ENCODE data around the gene PLEKHH1.
"Not testable (repeated sequence)": the region's sequence is repeated elsewhere in the genome, so short reads cannot be mapped to it uniquely, and the experiment has no call there.

PLEKHH1 gene

GRCh38 chr14:67536087-67536486 lies 3.0 kb downstream of the PLEKHH1 start:
- DNase-seq = no peak

DNA sequence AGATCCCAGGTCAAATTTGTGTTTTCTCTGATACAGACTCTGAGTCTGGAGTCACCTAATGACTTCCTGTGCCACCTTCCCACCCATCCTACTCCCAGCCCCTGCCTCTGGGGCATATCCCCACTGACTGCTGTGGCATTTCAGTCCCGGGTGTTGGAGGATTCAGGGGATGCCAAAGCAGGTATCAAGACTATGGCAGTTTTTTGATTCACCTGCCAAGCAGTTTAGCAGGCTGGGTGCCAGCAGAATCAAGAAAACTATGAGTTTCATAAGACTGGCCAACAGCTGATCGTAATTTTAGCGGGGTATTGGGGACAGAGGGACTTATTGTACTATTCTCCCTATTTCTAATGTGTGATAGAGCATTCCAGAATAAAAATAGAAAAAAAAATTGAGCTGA lies 4.6 kb downstream of the PLEKHH1 start:
- no peak for DNase-seq

DNA sequence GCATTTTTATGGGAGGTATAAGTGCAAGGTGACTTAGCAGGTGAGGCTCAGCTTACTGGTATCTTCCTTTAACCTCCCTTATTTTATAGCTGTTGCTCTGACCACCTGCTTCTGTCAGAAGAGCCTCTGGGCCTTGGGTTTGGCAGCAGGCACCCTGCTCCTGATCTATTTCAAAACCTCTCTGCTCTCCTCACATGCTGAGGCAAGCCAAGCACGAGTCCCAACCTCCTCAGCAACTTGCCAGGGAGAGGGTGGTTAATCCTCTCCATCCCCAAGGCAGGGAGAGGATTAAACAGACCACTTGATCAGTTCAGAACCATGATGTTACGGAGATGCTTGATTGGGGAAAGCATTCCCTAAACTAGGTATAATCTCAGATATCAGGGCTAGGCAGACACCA lies 5.4 kb downstream of the PLEKHH1 start:
- DNase-seq = no peak

DNA sequence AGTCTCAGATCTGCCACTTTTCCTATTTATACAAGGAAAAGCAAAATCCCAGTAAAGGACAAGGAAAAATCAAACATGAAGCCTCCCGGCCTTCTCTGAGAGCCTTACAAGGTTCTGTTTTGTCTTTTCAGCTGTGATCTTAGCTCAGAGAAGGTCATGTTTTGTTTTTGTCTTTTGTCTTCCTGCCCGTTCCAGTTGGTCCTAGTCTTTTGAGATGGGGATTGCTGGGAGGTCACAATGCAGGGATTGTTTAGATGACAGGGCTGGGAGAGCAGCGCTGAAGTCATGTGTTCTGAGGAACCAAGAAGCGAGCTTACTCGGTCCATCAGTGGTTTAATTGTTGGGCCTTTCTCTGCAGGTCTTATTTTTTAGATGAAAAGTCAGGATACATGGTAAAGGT lies 6.0 kb downstream of the PLEKHH1 start:
- DNase-seq = no peak

DNA sequence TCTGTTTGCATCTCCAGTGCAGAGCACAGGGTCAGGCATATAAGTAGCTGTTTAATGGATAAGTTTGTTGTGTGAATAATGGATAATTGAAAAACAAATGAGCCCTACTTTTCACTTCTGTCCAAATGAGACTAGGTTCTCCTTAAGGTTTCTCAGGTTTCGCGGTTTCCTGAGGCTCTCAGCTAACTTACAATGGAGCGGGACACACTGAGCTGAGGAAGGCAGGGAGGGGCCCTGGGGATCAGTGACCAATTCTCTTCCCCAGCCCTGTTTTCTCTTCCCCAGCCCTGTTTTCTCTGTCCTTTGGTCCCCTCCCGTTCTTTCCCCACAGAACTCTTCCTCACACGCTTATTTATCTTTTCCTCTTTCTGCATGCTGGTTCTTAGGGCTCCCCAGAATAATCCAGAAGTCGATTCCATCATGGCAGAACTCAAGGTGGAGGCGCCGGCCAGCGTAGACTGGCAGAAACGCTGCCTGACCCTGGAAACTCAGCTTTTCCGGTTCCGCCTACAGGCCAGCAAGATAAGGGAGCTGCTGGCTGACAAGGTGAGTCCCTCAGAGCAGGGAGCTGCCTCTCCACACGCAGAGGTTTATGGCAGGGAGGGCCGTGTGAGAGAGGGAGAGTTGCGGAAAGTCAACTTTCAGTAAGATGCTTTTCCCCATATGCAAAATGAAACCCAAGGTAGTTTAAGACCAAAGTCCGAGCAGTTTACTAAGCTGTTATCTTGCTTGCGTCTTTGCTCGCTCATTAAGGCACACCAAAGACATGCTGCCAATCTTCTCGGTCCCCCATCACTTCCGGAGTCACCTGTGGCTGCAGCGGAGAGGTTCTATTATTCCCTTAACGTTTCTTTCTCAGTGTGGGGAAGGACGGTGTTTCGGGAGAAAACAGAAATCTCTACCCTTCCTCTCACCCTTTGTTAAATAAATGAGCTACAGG lies 8.6 kb downstream of the PLEKHH1 start:
- DNase-seq = no peak

- DNase-seq = not testable (repeated sequence)
These were observed 9.5 kb downstream of the PLEKHH1 start for GRCh38 chr14:67542620-67543019.

- no peak for DNase-seq
These were observed 11.5 kb downstream of the PLEKHH1 start for GRCh38 chr14:67544590-67544989.

DNA sequence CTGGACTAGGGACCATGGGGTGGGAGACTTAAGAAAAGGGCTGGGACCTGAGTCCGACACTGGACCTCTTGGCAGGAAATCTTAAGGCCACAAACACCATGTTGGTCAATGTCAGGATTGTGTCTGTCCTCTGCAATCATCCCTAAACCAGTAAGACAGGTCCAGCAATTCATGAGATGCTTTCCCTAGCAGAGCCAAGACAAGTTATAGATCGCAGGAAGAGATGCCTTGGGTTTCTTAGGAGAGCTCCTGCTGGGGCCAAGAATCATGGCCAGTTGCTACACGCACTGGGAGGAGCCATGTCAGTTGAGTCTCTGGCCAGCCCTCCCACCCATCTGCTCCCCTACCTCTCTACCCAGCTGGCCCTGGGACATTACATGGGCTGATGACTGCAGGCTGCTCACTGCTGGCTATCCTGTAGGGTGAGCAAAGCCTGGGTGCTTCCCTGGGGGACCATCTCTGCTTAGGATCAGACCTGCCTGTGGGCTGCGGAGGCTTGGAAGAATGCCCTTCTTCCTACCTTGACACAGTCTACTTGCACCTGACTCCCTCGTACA lies 14.2 kb downstream of the PLEKHH1 start:
- no peak for DNase-seq

- no peak for DNase-seq
These were observed 16.6 kb downstream of the PLEKHH1 start for GRCh38 chr14:67549734-67550133.

DNA sequence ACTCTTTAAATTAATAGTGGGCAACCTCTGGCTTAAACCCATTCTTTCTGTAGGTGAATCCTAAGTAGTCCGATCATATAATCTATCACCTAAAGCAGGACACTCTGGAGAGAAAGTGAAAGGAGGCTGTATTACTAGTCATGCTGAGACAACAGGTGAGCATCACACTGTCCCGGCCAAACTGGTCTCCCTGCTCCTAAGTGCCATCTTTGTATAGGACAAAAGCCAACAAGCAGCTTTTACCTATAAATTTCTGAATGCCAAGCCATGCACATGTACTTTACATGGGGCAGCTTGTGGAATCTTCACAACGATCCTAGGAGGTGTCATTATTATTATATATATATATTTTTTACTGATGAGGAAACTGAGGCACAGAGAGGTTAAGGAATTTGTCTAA lies 18.0 kb downstream of the PLEKHH1 start:
- no peak for DNase-seq

DNA sequence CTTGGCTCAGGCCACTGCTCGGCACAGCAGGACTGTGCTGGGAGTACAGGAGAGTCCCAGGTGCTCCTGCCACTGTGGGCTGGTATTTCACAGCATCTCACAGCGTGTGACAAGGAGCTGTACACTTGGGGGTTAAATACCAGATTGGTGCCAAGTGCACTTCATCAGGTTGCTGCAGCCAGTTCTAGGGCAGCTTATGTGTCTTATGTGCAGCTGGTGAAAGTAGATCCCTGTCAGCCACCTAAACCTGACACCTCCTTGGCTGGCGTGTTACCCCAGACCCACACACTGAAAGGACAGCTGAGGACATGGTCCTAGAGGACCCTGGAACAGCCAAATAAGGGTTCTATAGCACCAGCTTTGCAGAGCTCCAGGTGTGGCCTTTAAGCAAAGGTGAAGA lies 18.9 kb downstream of the PLEKHH1 start:
- DNase-seq = no peak

- DNase-seq = no peak
These were observed 20.5 kb downstream of the PLEKHH1 start for GRCh38 chr14:67553547-67553946.

GRCh38 chr14:67554341-67554740 lies 21.3 kb downstream of the PLEKHH1 start:
- no peak for DNase-seq

DNA sequence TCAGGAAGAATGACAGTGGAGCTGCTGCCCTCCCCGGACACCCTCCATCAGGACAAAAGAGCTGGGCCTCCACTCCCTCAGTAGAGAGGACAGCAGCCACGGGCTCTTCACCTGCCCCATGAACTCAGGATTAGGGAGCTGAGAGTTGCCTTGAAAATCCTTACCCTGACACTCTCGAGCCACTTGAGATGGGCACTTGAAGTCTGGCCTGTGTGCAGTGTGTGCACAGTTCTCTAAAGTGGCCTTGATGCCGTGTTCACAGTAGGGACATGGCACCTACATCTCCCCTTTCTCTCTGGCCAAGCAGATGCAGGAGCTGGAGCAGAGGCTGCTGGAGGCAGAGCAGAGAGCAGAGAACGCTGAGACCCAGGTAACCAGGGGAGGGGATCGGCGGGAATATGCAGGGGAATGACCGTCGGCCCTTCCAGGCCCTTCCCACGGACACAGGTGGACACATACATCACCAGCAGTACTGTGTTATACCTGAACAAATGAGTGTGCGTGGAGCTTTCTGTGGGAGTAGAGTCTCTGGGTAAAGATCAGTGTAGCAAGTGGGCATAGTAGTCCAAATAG lies 22.5 kb downstream of the PLEKHH1 start:
- no peak for DNase-seq

DNA sequence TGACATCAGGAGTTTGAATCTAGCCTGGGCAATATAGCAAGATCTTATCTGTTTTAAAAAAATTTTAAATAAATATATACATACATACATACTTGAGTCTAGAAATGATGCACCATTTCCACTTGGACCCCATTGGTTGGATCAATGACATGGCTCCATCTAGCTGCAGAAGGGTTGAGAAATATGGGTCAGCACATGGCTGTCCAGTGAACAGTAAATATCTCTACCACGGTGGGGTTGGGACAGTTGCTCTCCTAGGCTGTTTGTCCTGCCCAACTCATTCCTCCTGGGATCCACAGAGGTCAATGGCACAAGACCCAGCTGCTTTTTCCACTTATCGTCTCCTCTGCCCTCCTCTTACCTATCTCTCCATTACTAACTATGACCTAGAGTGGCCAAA lies 23.6 kb downstream of the PLEKHH1 start:
- no peak for DNase-seq

- DNase-seq = no peak
These were observed 24.0 kb downstream of the PLEKHH1 start for GRCh38 chr14:67557118-67557517.

DNA sequence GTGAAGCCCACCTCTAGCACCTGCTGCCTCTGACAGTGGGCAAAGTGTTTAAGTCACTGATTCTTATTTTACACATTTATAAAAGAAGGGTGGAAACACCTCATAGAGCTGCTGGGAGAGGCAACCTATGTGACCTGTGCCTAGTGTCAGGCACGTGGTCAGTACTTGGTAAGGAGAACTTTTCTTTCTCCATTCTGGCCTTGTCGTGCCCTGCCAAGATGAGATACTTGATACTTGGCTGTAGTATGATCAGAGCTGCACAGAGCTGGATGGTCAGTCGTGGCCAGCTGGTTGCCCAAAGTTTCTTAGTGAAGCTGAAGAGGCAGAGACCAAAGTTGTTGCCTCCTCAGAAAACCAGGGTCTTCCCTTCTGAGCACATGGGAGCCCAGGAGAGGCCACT lies 24.6 kb downstream of the PLEKHH1 start:
- no peak for DNase-seq

DNA sequence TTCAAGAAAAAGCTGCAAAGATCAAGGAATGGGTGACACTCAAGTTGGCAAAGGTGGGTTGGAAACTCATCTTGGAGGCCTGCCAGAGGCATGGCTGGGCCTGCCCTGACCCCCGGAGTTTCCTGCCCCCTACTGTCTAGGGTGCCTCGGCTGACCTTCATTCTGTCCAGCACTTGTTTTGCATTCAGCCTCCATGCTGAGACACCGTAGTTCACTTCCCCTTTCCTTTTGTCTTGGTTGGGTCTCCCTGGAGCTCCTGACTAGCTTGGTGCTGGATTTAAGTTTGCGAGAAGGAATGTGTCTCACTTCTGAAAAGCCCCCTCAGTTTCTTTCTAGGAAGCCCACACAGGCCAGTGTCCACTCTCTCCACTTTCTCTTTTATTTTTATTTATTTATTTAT lies 26.5 kb downstream of the PLEKHH1 start:
- DNase-seq = no peak

DNA sequence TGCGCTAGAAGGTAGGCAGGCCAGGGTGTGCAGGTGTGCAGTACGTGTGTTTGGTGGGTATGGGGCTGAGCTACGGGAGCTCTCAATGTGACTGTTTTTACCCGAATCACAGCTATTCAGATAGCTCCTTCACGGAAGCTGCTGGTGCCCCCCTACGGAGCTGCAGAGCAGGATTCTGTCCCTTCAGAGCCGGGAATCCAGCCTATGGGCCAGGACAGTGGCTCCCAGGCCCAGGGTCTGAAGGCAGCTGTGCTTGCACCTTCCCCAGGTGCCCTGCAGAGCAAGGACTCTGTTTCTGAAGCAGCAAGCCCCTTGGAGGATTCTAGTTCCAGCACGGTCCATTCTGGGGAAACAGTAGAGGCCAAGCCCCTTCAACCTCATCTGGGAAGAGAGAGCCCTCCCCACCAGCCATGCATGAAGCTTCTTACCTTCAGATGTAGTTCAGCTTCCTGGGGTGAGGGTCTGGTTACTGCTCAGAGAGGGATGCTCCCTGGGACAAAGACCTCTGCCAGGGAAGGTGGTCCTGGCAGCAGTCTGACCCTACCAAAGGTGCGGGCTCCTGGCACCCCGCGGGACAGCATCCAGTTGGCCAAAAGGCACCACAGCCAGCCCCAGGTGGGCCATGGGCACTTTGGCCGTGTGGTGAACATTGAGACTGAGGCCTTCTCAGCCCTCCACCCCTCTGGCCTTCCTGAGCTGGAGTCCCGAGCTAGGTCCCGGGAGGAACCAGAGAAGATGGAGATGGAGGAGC lies 29.1 kb downstream of the PLEKHH1 start:
- DNase-seq = no peak

DNA sequence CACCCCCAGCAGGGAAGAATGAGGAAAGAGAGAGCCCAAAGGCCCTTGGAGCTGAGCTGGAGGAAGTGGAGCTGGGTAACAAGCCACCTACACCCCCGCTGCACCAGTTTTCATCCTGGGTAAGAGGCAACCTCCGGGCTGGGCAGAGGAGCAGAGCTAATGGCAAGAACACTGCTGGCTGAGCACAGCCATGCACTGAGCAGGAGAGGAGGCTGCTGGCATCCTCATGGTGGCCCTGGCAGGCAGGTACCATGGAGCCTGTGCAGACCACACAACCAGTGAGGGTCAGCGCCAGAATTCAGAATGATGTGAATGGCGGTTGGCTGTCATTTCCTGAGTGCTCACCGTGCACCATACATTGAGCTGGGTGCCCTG lies 29.7 kb downstream of the PLEKHH1 start:
- no peak for DNase-seq

DNA sequence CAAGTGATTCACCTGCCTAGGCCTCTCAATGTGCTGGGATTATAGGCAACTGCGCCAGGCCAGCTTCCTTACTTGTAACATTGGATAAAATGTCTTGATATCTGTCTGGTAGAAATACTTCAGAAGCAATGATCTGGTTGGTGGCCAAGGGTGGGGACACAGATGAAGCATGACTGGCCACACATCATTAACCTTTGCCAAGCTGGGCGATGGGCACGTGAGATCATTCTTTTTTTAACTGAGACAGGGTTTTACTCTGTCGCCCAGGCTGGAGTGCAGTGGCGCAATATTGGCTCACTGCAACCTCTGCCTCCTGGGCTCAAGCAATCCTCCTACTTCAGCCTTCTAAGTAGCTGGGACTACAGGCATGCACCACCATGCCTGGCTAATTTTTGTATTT lies 31.1 kb downstream of the PLEKHH1 start:
- no peak for DNase-seq

- no peak for DNase-seq
These were observed 33.8 kb downstream of the PLEKHH1 start for GRCh38 chr14:67566908-67567307.

GRCh38 chr14:67567654-67568053 lies 34.6 kb downstream of the PLEKHH1 start:
- no peak for DNase-seq

Data from HCEC 1CT (cell line).